CD14-positive monocyte (primary cell): ENCODE measurements around the gene SH3RF1. TPM values are rescaled to one million over a fixed set of nuclear protein-coding genes. Genes with fewer than 3 reads are reported as not detected.

Experiments
- DNase-seq, 3 donors: peaks; one replicate each; pipeline ENCODE4 v3.0.0-alpha.2; 2011 to 2022
- H2AFZ ChIP-seq: 2 replicates; pipeline ENCODE4 v1.6.0; 2012; ENCODE audit warnings: mild to moderate bottlenecking, low read depth, low read length, inconsistent platforms; ENCODE audit not compliant: insufficient read depth, poor library complexity, severe bottlenecking
- H3K27ac ChIP-seq, 2 donors: 1 replicate in 1 of 2; 2 replicates in 1 of 2; pipeline ENCODE4 v1.5.1; 2012 to 2013; ENCODE audit warnings: low read length in 2 of 2, control low read depth in 1 of 2, inconsistent platforms in 1 of 2, low read depth in 1 of 2, mild to moderate bottlenecking in 1 of 2
- H3K27me3 ChIP-seq, 2 donors: one replicate each; pipeline versions ENCODE4 v1.6.0 to v1.6.1; 2011 to 2013; ENCODE audit warnings: low read length in 2 of 2; ENCODE audit not compliant: control insufficient read depth in 2 of 2, insufficient read depth in 2 of 2
- H3K36me3 ChIP-seq, 2 donors: replicated peaks in 1 of 2; 1 replicate in 1 of 2; 2 replicates in 1 of 2; pipeline versions ENCODE4 v1.5.1 to v1.6.1; 2012 to 2013; ENCODE audit warnings: low read length in 2 of 2, control low read depth in 1 of 2, inconsistent platforms in 1 of 2, mild to moderate bottlenecking in 1 of 2; ENCODE audit not compliant: insufficient read depth in 2 of 2, control insufficient read depth in 1 of 2
- H3K4me1 ChIP-seq, 2 donors: 1 replicate in 1 of 2; 2 replicates in 1 of 2; pipeline versions ENCODE4 v1.5.1 to v1.6.1; 2012 to 2013; ENCODE audit warnings: low read length in 2 of 2, control low read depth in 1 of 2, inconsistent platforms in 1 of 2, mild to moderate bottlenecking in 1 of 2, moderate library complexity in 1 of 2; ENCODE audit not compliant: insufficient read depth in 2 of 2, control insufficient read depth in 1 of 2
- H3K4me2 ChIP-seq: replicated peaks from 2 replicates; pipeline ENCODE3; 2012; ENCODE audit warnings: low read length, moderate library complexity, mild to moderate bottlenecking; ENCODE audit not compliant: poor library complexity, severe bottlenecking; ENCODE audit errors: extremely low read depth
- H3K4me3 ChIP-seq, 3 experiments: fragments of 200-600 bp in 1 of 3; sonication (generic) in 1 of 3; replicated peaks in 1 of 3; 1 replicate in 2 of 3; 2 replicates in 1 of 3; pipeline ENCODE4 v1.5.1; 2011 to 2013; ENCODE audit warnings: low read length in 3 of 3, mild to moderate bottlenecking in 3 of 3, control low read depth in 2 of 3, low read depth in 2 of 3, inconsistent platforms in 1 of 3, moderate library complexity in 1 of 3
- H3K79me2 ChIP-seq: 2 replicates; pipeline ENCODE4 v1.6.0; 2012; ENCODE audit warnings: mild to moderate bottlenecking, control low read depth, inconsistent platforms, low read length, moderate library complexity; ENCODE audit not compliant: insufficient read depth
- H3K9ac ChIP-seq: 2 replicates; pipeline ENCODE4 v1.6.0; 2017; ENCODE audit warnings: low read length, mild to moderate bottlenecking; ENCODE audit not compliant: insufficient read depth, poor library complexity, severe bottlenecking
- H3K9me3 ChIP-seq, 2 donors: replicated peaks in 1 of 2; 1 replicate in 1 of 2; 2 replicates in 1 of 2; pipeline versions ENCODE4 v1.5.1 to v1.6.1; 2012 to 2013; ENCODE audit warnings: low read length in 2 of 2, control low read depth in 1 of 2; ENCODE audit not compliant: control insufficient read depth in 1 of 2, insufficient read depth in 1 of 2
- H4K20me1 ChIP-seq: 2 replicates; pipeline ENCODE4 v1.6.0; 2012; ENCODE audit warnings: mild to moderate bottlenecking, low read length, control low read depth, moderate library complexity; ENCODE audit not compliant: insufficient read depth
- H3K27ac Mint-ChIP-seq, 7 donors: one replicate each; pipeline ENCODE4 v1.8.0; 2020; ENCODE audit warnings: mild to moderate bottlenecking in 7 of 7, mixed read lengths in 7 of 7, moderate library complexity in 6 of 7, inconsistent platforms in 2 of 7
- H3K27me3 Mint-ChIP-seq, 3 donors: one replicate each; pipeline ENCODE4 v1.8.0; 2021 to 2022; ENCODE audit warnings: low read depth in 3 of 3, mild to moderate bottlenecking in 3 of 3, mixed read lengths in 3 of 3, moderate library complexity in 3 of 3, inconsistent platforms in 1 of 3
- H3K36me3 Mint-ChIP-seq, 2 donors: one replicate each; pipeline ENCODE4 v1.8.0; 2020; ENCODE audit warnings: mixed read lengths in 2 of 2, inconsistent platforms in 1 of 2, mild to moderate bottlenecking in 1 of 2
- H3K4me1 Mint-ChIP-seq: one replicate; pipeline ENCODE4 v1.8.0; 2020; ENCODE audit warnings: mild to moderate bottlenecking, mixed read lengths
- H3K4me3 Mint-ChIP-seq, 2 donors: one replicate each; pipeline ENCODE4 v1.8.0; 2020; ENCODE audit warnings: mild to moderate bottlenecking in 2 of 2, mixed read lengths in 2 of 2, moderate library complexity in 1 of 2
- H3K9me3 Mint-ChIP-seq, 7 donors: one replicate each; pipeline ENCODE4 v1.8.0; 2020 to 2022; ENCODE audit warnings: mixed read lengths in 7 of 7, mild to moderate bottlenecking in 6 of 7, moderate library complexity in 6 of 7, inconsistent platforms in 2 of 7
- CTCF ChIP-seq: fragments of 200-600 bp; IDR thresholded peaks from one replicate; pipeline ENCODE4 v1.8.0; 2022; ENCODE audit warnings: antibody characterized with exemption, mild to moderate bottlenecking
- WGBS: methylation state at CpG from one replicate; pipeline ENCODE4 v1.1.5; 2013; ENCODE audit warnings: missing lambda C conversion rate; ENCODE audit not compliant: insufficient coverage; 5-methylcytosine and 5-hydroxymethylcytosine counted together
- intact Hi-C, 2 donors: fragments of 100-400 bp; cut with micrococcal nuclease; formaldehyde crosslinking; loops; one replicate each; pipeline versions ENCODE4 v1.15.0 to v1.15.1; 2023
- polyA plus RNA-seq, 3 donors: library from polyadenylated mRNA; depleted of rRNA in 1 of 3; unstranded in 2 of 3; stranded (reverse) in 1 of 3; fragments of 300-500 nt in 2 of 3; fragments of >200 nt in 1 of 3; fragmentation: Illumina TruSeq in 2 of 3; gene quantifications; 1 replicate in 2 of 3; 2 replicates in 1 of 3; pipeline ENCODE4 v1.2.3, GENCODE V29; 2012 to 2021

SH3RF1 gene
- polyA plus RNA-seq, 3 donors, result 3.1 to 4.7 (median 4.4) TPM

GRCh38 chr4:169121861-169122382, 148.8 kb downstream of the SH3RF1 start:
- intact Hi-C loops, result no loop called here
- Mint-ChIP-seq H3K27ac (peak overlapping the region in 1 of 7 donors; percentile 51), H3K36me3 (peaks cover 52% of the 10 kb centered on the region in 2 donors), H3K9me3 (peaks cover 0 to 1% (median 0%) of the 10 kb centered on the region in 7 donors), H3K27me3 (no peaks in the 10 kb centered on the region), H3K4me1 (no peaks in the 10 kb centered on the region), H3K4me3 (no peak overlapping the region)
- Histone ChIP-seq H3K4me2 (no peak overlapping the region), H3K4me3 (no peak overlapping the region), H3K4me1 (no peaks in the 10 kb centered on the region), H3K9me3 (no peaks in the 10 kb centered on the region), H4K20me1 (no peaks in the 10 kb centered on the region), H3K36me3 (peaks cover 31 to 66% of the 10 kb centered on the region in 2 donors), H3K27ac (no peak overlapping the region), H3K9ac (no peak overlapping the region), H3K79me2 (no peaks in the 10 kb centered on the region), H3K27me3 (no peaks in the 10 kb centered on the region), H2AFZ (no peak overlapping the region)
- TF ChIP-seq CTCF, result no peak
- no peak for DNase-seq
- 95% methylated on average over 12 of the region's 12 CpGs for WGBS

GRCh38 chr4:169120624-169121023, 150.1 kb downstream of the SH3RF1 start:
- no peaks in the 10 kb centered on the region for H3K27me3 Mint-ChIP-seq
- DNase-seq, result no peak
- no peak overlapping the region for H3K9ac ChIP-seq
- no peak overlapping the region for H3K4me3 ChIP-seq
- H3K4me1 Mint-ChIP-seq, result no peaks in the 10 kb centered on the region
- no peak overlapping the region for H3K27ac ChIP-seq
- no peak overlapping the region for H3K4me3 Mint-ChIP-seq
- no peak overlapping the region for H2AFZ ChIP-seq
- no peaks in the 10 kb centered on the region for H3K9me3 ChIP-seq
- no peaks in the 10 kb centered on the region for H3K27me3 ChIP-seq
- WGBS, result no CpG with 5 or more reads among the region's 2 CpGs
- H3K36me3 Mint-ChIP-seq, result peaks cover 53 to 56% of the 10 kb centered on the region in 2 donors
- intact Hi-C loops, result no loop called here
- no peak for TF ChIP-seq CTCF
- H3K4me1 ChIP-seq, result no peaks in the 10 kb centered on the region
- no peaks in the 10 kb centered on the region for H4K20me1 ChIP-seq
- peaks cover 0 to 1% (median 0%) of the 10 kb centered on the region in 7 donors for H3K9me3 Mint-ChIP-seq
- peaks cover 44 to 72% of the 10 kb centered on the region in 2 donors for H3K36me3 ChIP-seq
- H3K4me2 ChIP-seq, result no peak overlapping the region
- no peak overlapping the region for H3K27ac Mint-ChIP-seq
- H3K79me2 ChIP-seq, result no peaks in the 10 kb centered on the region
